HepG2 (cell line): ENCODE data around the gene TMEM127. TPM values are rescaled to one million over a fixed set of nuclear protein-coding genes. Genes with fewer than 3 reads are reported as not detected.
A peak's percentile ranks its signal among the peaks of the same experiment; 100 is the strongest.

Experiments used
- ARID2 ChIP-seq: sonication (generic); formaldehyde crosslinking; IDR thresholded peaks from 2 replicates; pipeline ENCODE4 v1.8.1; 2022; ENCODE audit warnings: mild to moderate bottlenecking, missing genetic modification reagents, borderline replicate concordance
- ATF7 ChIP-seq, 2 experiments: fragments of 450-650 bp in 1 of 2; sonication (generic) in 1 of 2; formaldehyde crosslinking in 1 of 2; IDR thresholded peaks; 2 replicates each; pipeline versions ENCODE4 v1.4.0 to v1.6.1; 2016 to 2020; ENCODE audit warnings: antibody characterized with exemption in 1 of 2, mild to moderate bottlenecking in 1 of 2, missing genetic modification reagents in 1 of 2
- ATF7-NPFF ChIP-seq: sonication (generic); formaldehyde crosslinking; IDR thresholded peaks from 2 replicates; pipeline ENCODE4 v1.8.1; 2023; ENCODE audit warnings: mild to moderate bottlenecking, low read depth, missing genetic modification reagents, moderate library complexity
- CC2D1A ChIP-seq: sonication (generic); formaldehyde crosslinking; IDR thresholded peaks from 2 replicates; pipeline ENCODE4 v1.8.1; 2023; ENCODE audit warnings: mild to moderate bottlenecking, missing genetic modification reagents
- EED ChIP-seq: sonication (generic); formaldehyde crosslinking; IDR thresholded peaks from 2 replicates; pipeline ENCODE4 v1.5.0; 2020; ENCODE audit warnings: mild to moderate bottlenecking, missing genetic modification reagents
- MLLT10 ChIP-seq: sonication (generic); formaldehyde crosslinking; IDR thresholded peaks from 2 replicates; pipeline ENCODE4 v1.4.0; 2020; ENCODE audit warnings: missing genetic modification reagents
- NFRKB ChIP-seq: fragments of 450-650 bp; IDR thresholded peaks from 2 replicates; pipeline ENCODE4 v1.6.1; 2017
- PREB ChIP-seq: sonication (generic); formaldehyde crosslinking; IDR thresholded peaks from 2 replicates; pipeline ENCODE4 v1.4.0; 2020; ENCODE audit warnings: missing genetic modification reagents
- RAD51 ChIP-seq: fragments of 450-650 bp; IDR thresholded peaks from 2 replicates; pipeline ENCODE4 v1.6.1; 2016; ENCODE audit warnings: borderline replicate concordance
- REXO4 ChIP-seq: sonication (generic); formaldehyde crosslinking; IDR thresholded peaks from 2 replicates; pipeline ENCODE4 v1.8.0; 2022; ENCODE audit warnings: missing genetic modification reagents, mild to moderate bottlenecking, borderline replicate concordance
- SNAPC4 ChIP-seq: sonication (generic); formaldehyde crosslinking; IDR thresholded peaks from 2 replicates; pipeline ENCODE4 v1.4.0; 2020; ENCODE audit warnings: mild to moderate bottlenecking, missing genetic modification reagents
- SP140L ChIP-seq: sonication (generic); formaldehyde crosslinking; IDR thresholded peaks from 2 replicates; pipeline ENCODE4 v1.4.0; 2020; ENCODE audit warnings: missing genetic modification reagents, borderline replicate concordance
- ZBTB26 ChIP-seq: IDR thresholded peaks from 2 replicates; pipeline ENCODE4 v1.6.1; 2016; ENCODE audit warnings: missing compliant biosample characterization, missing genetic modification reagents, borderline replicate concordance
- ZBTB46 ChIP-seq: sonication (generic); formaldehyde crosslinking; IDR thresholded peaks from 2 replicates; pipeline ENCODE4 v1.4.0; 2020; ENCODE audit warnings: mild to moderate bottlenecking, missing genetic modification reagents, borderline replicate concordance
- ZNF260 ChIP-seq: sonication (generic); formaldehyde crosslinking; IDR thresholded peaks from 2 replicates; pipeline ENCODE4 v1.4.0; 2020; ENCODE audit warnings: missing genetic modification reagents, low read depth, mild to moderate bottlenecking, borderline replicate concordance
- ZXDC ChIP-seq: sonication (generic); formaldehyde crosslinking; IDR thresholded peaks from 2 replicates; pipeline ENCODE4 v1.5.0; 2020; ENCODE audit warnings: mild to moderate bottlenecking, missing genetic modification reagents
- polyA plus RNA-seq, 8 experiments: library from polyadenylated mRNA; depleted of rRNA in 3 of 8; stranded (reverse) in 7 of 8; unstranded in 1 of 8; fragments of >200 nt; fragmentation: Illumina TruSeq in 4 of 8; extraction: Trizol in 4 of 8; gene quantifications; 2 replicates each; pipeline versions ENCODE4 v1.2.1 to v1.2.3, GENCODE V29; 2011 to 2016; ENCODE audit warnings: low read depth in 4 of 8, missing spikeins in 1 of 8, mixed read lengths in 1 of 8; ENCODE audit not compliant: insufficient read depth in 1 of 8
- total RNA-seq, 5 experiments: library from RNA; depleted of rRNA; stranded (reverse); fragments of >200 nt; fragmentation: Illumina TruSeq; extraction: Trizol; gene quantifications; 2 replicates each; pipeline ENCODE4 v1.2.3, GENCODE V29; 2016; ENCODE audit warnings: low read depth in 1 of 5

TMEM127 gene
- total and polyA plus RNA-seq, 2 of the 13 experiments (the other 11 are each of a cell fraction or from before 2014, with no cell fraction given) = 21.5 to 33.9 TPM

- TF ChIP-seq ARID2 (CRISPR knock-in tag) = 0 out of 2 replicates have a peak, but pooled peaks have one; percentile 8
- no peak for TF ChIP-seq PREB (CRISPR knock-in tag)
- TF ChIP-seq REXO4 (CRISPR knock-in tag) = no peak
- TF ChIP-seq SP140L (CRISPR knock-in tag) = 0 out of 2 replicates have a peak, but pooled peaks have one; percentile 40
- no peak for TF ChIP-seq CC2D1A (CRISPR knock-in tag)
- no peak for TF ChIP-seq NFRKB
- no peak for TF ChIP-seq ZBTB26 (CRISPR knock-in tag)
- no peak for TF ChIP-seq SNAPC4 (CRISPR knock-in tag)
- peak; percentile 78; the same call in 1 of the 2 replicates for TF ChIP-seq ZBTB46 (CRISPR knock-in tag)
- no peak for TF ChIP-seq EED
- no peak for TF ChIP-seq RAD51
- no peak for TF ChIP-seq ATF7-NPFF (CRISPR knock-in tag)
- no peak for TF ChIP-seq MLLT10 (CRISPR knock-in tag)
- TF ChIP-seq ATF7 (IDR thresholded peaks at IDR 0.05) = no peak
- peak; percentile 69; the same call in 1 of the 2 replicates for TF ChIP-seq ATF7 (CRISPR knock-in tag; IDR thresholded peaks at IDR 0.05)
- no peak for TF ChIP-seq ZNF260 (CRISPR knock-in tag)
- TF ChIP-seq ZXDC (CRISPR knock-in tag) = no peak; the same call in 1 of the 2 replicates
Measured at GRCh38 chr2:96260387-96261260, 5.2 kb downstream of the TMEM127 start (continued).
